OCI-LY7 (cell line): ENCODE data around the gene ZSWIM9. TPM values are rescaled to one million over a fixed set of nuclear protein-coding genes. Genes with fewer than 3 reads are reported as not detected.

ENCODE experiments used
- BruUV-seq: library from RNA; stranded (reverse); fragments of 400-500 nt; replicated peaks from 2 replicates; lab custom pipeline; 2021; lab: Mats Ljungman, UMichigan
- CTCF ChIA-PET: fragments of 300-600 bp; sonication (Branson Sonifier 250); formaldehyde crosslinking; loops from one replicate; lab custom pipeline; 2022; ENCODE audit warnings: antibody characterized with exemption; ENCODE audit not compliant: unreplicated experiment; lab: Charles Lee
- POLR2A ChIA-PET: fragments of 300-600 bp; sonication (Branson Sonifier 250); formaldehyde crosslinking; loops from one replicate; lab custom pipeline; 2022; ENCODE audit warnings: antibody characterized with exemption; lab: Charles Lee
- DNase-seq: peaks from one replicate; pipeline ENCODE4 v3.0.0-alpha.2; 2015; ENCODE audit warnings: low spot score
- H2AFZ ChIP-seq: fragments of 200-600 bp; sonication (generic), shearing (Covaris generic); 2 replicates; pipeline ENCODE4 v1.6.1; 2014; ENCODE audit warnings: mild to moderate bottlenecking, antibody characterized with exemption, low read length, moderate library complexity
- H3K27ac ChIP-seq: fragments of 200-600 bp; sonication (generic); 2 replicates; pipeline ENCODE4 v1.5.1; 2014; ENCODE audit warnings: mixed run types, low read depth, mild to moderate bottlenecking, moderate library complexity, low read length, inconsistent platforms; ENCODE audit not compliant: poor library complexity, severe bottlenecking
- H3K36me3 ChIP-seq: fragments of 200-600 bp; sonication (generic); 2 replicates; pipeline ENCODE4 v1.6.1; 2014; ENCODE audit warnings: mild to moderate bottlenecking, antibody characterized with exemption, low read length, moderate library complexity, mixed read lengths; ENCODE audit not compliant: insufficient read depth
- H3K4me1 ChIP-seq: fragments of 200-600 bp; sonication (generic); 2 replicates; pipeline ENCODE4 v1.5.1; 2014; ENCODE audit warnings: mild to moderate bottlenecking, low read length; ENCODE audit not compliant: insufficient read depth, poor library complexity, severe bottlenecking
- H3K4me2 ChIP-seq: fragments of 200-600 bp; sonication (generic); 2 replicates; pipeline ENCODE4 v1.6.1; 2014; ENCODE audit warnings: mild to moderate bottlenecking, low read length
- H3K4me3 ChIP-seq: fragments of 200-600 bp; sonication (generic); 2 replicates; pipeline ENCODE4 v1.5.1; 2014; ENCODE audit warnings: mild to moderate bottlenecking, low read depth, low read length; ENCODE audit not compliant: poor library complexity, severe bottlenecking
- H3K79me2 ChIP-seq: fragments of 200-600 bp; sonication (generic); 2 replicates; pipeline ENCODE4 v1.6.1; 2016; ENCODE audit warnings: low read depth, mild to moderate bottlenecking, low read length, moderate library complexity, mixed read lengths; ENCODE audit not compliant: insufficient read depth
- H3K9me2 ChIP-seq: fragments of 200-600 bp; sonication (generic); 2 replicates; pipeline ENCODE4 v1.6.1; 2016; ENCODE audit warnings: mild to moderate bottlenecking, low read length, mixed read lengths; ENCODE audit not compliant: insufficient read depth
- H3K9me3 ChIP-seq: fragments of 200-600 bp; sonication (generic); 2 replicates; pipeline ENCODE4 v1.6.1; 2014; ENCODE audit warnings: mild to moderate bottlenecking, mixed run types, low read length, mixed read lengths
- H4K20me1 ChIP-seq: fragments of 200-600 bp; sonication (generic); 2 replicates; pipeline ENCODE4 v1.6.1; 2014; ENCODE audit warnings: mild to moderate bottlenecking, antibody characterized with exemption, low read length, moderate library complexity, mixed read lengths; ENCODE audit not compliant: insufficient read depth
- EZH2phosphoT487 ChIP-seq: fragments of 200-600 bp; sonication (generic); IDR thresholded peaks from 2 replicates; pipeline ENCODE4 v1.6.1; 2018; ENCODE audit warnings: low read depth, borderline replicate concordance, mild to moderate bottlenecking, mixed run types, antibody characterized with exemption, low read length, moderate library complexity, mixed read lengths
- intact Hi-C: fragments of 100-400 bp; cut with micrococcal nuclease; formaldehyde crosslinking; loops from one replicate; pipeline ENCODE4 v1.10.0; 2022; ENCODE audit not compliant: unreplicated experiment
- total RNA-seq, 2 experiments: library from RNA; depleted of rRNA in 1 of 2; stranded (reverse); fragments of >200 nt in 1 of 2; shearing (Covaris generic) in 1 of 2; gene quantifications; 2 replicates each; pipeline ENCODE4 v1.2.3, GENCODE V29; 2014 to 2022
- TF ChIP-seq, protein P1 (sequence below): fragments of 200-600 bp; sonication (generic); conservative IDR thresholded peaks from 2 replicates; pipeline ENCODE4 v1.5.1; 2014; ENCODE audit warnings: mild to moderate bottlenecking, antibody characterized with exemption, low read length, moderate library complexity, mixed read lengths

Gene ZSWIM9
- total RNA-seq, 2 experiments from 2014 or later: 4.5 to 10.5 TPM

DNA sequence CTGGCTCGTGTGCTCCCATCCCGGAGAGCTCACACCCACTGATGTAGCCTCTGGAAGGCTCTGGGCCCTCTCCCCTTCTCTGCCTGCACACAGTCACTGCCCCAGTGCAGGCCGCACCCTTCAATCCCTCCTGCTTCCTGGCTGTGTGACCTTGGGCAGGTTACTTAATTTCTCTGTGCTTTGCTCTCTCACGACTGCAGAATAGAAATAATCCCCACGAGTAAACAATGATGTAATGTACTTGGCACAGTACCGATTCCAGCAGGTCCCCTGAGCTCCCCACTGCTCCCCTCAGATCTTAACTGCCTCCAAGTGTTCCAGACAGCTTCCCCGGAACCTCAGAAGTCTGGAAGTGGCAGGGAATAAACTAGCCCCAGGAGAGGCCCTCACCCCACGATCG, 16.5 kb upstream of the ZSWIM9 start:
- Histone ChIP-seq H3K27ac (no peak overlapping the region), H3K4me3 (no peak overlapping the region), H3K9me2 (no peaks in the 10 kb centered on the region), H3K4me2 (no peak overlapping the region), H4K20me1 (no peaks in the 10 kb centered on the region), H3K36me3 (peaks cover 94% of the 10 kb centered on the region), H2AFZ (no peak overlapping the region), H3K4me1 (peaks cover 7% of the 10 kb centered on the region), H3K79me2 (no peaks in the 10 kb centered on the region), H3K9me3 (no peaks in the 10 kb centered on the region)
- ChIA-PET POLR2A (no interaction called here), CTCF (no interaction called here)
- no TSS peak for BruUV-seq
- intact Hi-C loops: no loop called here
- no peak for DNase-seq
- TF ChIP-seq, protein P1, sequence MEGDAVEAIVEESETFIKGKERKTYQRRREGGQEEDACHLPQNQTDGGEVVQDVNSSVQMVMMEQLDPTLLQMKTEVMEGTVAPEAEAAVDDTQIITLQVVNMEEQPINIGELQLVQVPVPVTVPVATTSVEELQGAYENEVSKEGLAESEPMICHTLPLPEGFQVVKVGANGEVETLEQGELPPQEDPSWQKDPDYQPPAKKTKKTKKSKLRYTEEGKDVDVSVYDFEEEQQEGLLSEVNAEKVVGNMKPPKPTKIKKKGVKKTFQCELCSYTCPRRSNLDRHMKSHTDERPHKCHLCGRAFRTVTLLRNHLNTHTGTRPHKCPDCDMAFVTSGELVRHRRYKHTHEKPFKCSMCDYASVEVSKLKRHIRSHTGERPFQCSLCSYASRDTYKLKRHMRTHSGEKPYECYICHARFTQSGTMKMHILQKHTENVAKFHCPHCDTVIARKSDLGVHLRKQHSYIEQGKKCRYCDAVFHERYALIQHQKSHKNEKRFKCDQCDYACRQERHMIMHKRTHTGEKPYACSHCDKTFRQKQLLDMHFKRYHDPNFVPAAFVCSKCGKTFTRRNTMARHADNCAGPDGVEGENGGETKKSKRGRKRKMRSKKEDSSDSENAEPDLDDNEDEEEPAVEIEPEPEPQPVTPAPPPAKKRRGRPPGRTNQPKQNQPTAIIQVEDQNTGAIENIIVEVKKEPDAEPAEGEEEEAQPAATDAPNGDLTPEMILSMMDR: no peak
- TF ChIP-seq EZH2phosphoT487: no peak

DNA sequence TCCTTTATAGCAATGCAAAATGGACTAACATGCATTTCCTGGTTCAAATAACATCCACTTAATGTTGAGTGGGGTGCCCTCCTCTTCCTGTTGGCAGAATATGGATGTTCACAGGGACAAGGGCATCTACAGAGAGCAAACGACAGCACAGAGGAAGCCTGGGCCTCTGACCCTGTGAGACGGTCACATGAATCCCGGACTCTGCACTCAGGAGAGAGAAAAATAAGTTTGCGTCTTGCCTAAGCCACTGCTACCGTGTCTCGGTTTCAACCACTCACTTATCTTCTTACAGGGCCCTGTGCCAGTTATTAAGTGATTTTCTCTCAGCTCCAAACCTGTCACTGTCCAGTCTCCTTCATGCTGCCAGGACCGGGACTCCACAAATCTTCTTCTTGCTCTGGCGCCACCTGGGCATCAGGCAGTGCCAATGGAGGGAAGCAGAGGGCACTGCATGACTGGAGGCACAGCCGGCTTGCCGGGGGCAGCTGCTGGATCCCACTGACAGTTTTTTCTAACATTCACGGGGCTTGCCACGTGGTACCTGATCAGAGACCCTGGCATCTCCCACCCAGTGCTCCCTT, 12.2 kb upstream of the ZSWIM9 start:
- CTCF ChIA-PET: no interaction called here
- no peaks in the 10 kb centered on the region for H3K9me3 ChIP-seq
- TF ChIP-seq, protein P1: no peak
- TF ChIP-seq EZH2phosphoT487: no peak
- DNase-seq: no peak
- no peak overlapping the region for H3K4me3 ChIP-seq
- no peak overlapping the region for H2AFZ ChIP-seq
- no peaks in the 10 kb centered on the region for H4K20me1 ChIP-seq
- peaks cover 92% of the 10 kb centered on the region for H3K36me3 ChIP-seq
- H3K79me2 ChIP-seq: no peaks in the 10 kb centered on the region
- no TSS peak for BruUV-seq
- H3K4me2 ChIP-seq: no peak overlapping the region
- H3K27ac ChIP-seq: no peak overlapping the region
- H3K9me2 ChIP-seq: no peaks in the 10 kb centered on the region
- intact Hi-C loops: no loop called here
- H3K4me1 ChIP-seq: no peaks in the 10 kb centered on the region
- POLR2A ChIA-PET: no interaction called here

DNA sequence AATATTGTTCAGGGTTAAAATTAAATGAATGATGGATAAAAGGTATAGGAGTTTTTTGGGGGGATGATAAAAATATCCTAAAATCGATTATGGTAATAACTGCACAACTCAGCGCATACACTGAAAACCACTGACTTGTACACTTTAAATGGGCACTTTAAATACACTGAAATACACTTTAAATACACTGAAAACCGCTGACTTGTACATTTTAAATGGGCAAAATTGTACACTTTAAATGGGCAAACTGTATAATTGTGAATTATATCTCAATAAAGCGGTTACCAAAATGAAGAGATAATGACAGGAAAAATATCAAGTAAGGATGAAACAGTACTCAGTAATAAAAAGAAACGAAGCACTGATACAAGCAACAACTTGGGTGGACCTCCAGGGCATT, 1.8 kb upstream of the ZSWIM9 start:
- peak overlapping the region; percentile 80 for H3K4me2 ChIP-seq
- no peak overlapping the region for H2AFZ ChIP-seq
- CTCF ChIA-PET: no interaction called here
- no peaks in the 10 kb centered on the region for H3K9me3 ChIP-seq
- peaks cover 53% of the 10 kb centered on the region for H3K36me3 ChIP-seq
- no peak for TF ChIP-seq EZH2phosphoT487
- TF ChIP-seq, protein P1: no peak
- peaks cover 30% of the 10 kb centered on the region for H3K4me1 ChIP-seq
- peak overlapping the region; percentile 98 for H3K4me3 ChIP-seq
- POLR2A ChIA-PET: interaction anchor here (0.5 to 0.9 kb wide), 3 partner anchors 87 to 149 kb away, joined by 3 to 4 read pairs (median 3); no protein-coding TSS in a partner anchor
- peaks cover 13% of the 10 kb centered on the region for H4K20me1 ChIP-seq
- H3K79me2 ChIP-seq: peaks cover 72% of the 10 kb centered on the region
- intact Hi-C loops: no loop called here
- DNase-seq: no peak
- no peaks in the 10 kb centered on the region for H3K9me2 ChIP-seq
- BruUV-seq: no TSS peak
- H3K27ac ChIP-seq: no peak overlapping the region
